ENCODE measurements around the gene TM6SF1.
A peak's percentile ranks its signal among the peaks of the same experiment; 100 is the strongest.
"Not testable (repeated sequence)": the region's sequence is repeated elsewhere in the genome, so short reads cannot be mapped to it uniquely, and the experiment has no call there.

TM6SF1 gene

DNA sequence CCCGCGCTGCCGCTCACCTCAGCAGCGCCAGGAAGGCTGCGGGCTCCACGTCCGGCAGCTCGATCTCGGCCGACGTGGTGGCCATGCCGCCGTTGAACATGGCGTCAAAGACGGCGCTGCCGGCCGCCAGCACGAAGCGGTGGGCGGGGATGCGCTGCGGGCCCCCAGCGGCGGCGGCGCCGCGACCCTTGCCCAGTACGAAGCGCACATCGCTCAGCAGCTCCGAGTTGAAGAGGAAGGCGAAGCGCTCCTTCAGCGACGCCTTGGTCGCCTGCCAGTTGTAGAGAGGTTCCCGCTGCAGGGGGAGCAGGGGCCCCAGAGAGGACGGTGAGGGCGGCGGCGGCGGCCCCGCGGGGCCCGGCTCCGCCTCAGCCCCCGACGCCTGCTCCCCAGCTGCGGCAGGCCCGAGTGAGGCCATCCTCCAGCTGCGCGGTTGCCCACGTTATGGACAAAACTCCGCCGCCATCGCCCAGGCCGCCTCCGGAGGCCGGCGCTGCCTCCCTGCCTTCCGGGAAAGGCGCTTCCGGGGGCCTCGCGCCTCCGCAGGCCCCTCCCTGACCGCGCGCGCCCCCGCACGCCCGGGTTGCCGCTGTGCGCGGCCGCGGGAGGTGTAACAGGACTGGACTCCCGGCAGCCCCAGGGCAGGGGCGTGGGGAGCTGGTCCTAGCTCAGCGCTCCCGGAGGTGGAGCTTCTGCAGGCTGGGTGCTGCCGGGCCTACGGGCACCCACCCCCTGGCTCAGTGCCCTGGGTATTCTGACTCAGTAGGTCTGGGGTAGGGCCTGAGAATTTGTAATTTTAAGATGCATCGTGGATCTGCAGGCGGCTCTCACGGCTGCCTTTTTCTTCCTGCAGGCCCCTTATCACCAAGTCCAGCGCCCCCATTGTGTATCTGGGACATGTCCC is 40.5 kb upstream of the TM6SF1 start, which contains the start of gene BTBD1:
Gene BTBD1, minus strand, starts transcription at position 519 of the 904 bp plus-strand sequence. Its CDS starts 101 bp downstream, at position 418.
- H3K9me3 ChIP-seq (ENCODE audit: insufficient read depth, low read depth, low read length) = no peaks in the 10 kb centered on the region
- peak within 1 kb of the TSS; percentile 61 for H3K4me2 ChIP-seq (ENCODE audit: low read length)
- H3K79me2 ChIP-seq (ENCODE audit: control insufficient read depth, insufficient read depth, low read length, poor library complexity) = peaks cover 9% of the 10 kb centered on the region
- peak within 1 kb of the TSS; percentile 96 for H4K8ac ChIP-seq (ENCODE audit: low read depth, low read length)
- peaks cover 12% of the 10 kb centered on the region for H3K79me1 ChIP-seq (ENCODE audit: low read length)
- H3K4me1 ChIP-seq (ENCODE audit: control insufficient read depth in 1 of 2, insufficient read depth in 2 of 2, low read length in 2 of 2) = peaks cover 3 to 6% of the 10 kb centered on the region in 2 experiments
- peak within 1 kb of the TSS; percentile 96 for H3K14ac ChIP-seq (ENCODE audit: low read length)
- H2AFZ ChIP-seq (ENCODE audit: insufficient read depth, low read length, poor library complexity) = peak within 1 kb of the TSS; percentile 96
- no peak within 1 kb of the TSS for H3K23ac ChIP-seq (ENCODE audit: low read length)
- H3K27me3 ChIP-seq (ENCODE audit: insufficient read depth, low read length) = no peaks in the 10 kb centered on the region
- no CpG with 5 or more reads among the region's 90 CpGs for WGBS (ENCODE audit: extremely low coverage, insufficient coverage, insufficient read length)
- H2AK5ac ChIP-seq (ENCODE audit: low read length) = peak within 1 kb of the TSS; percentile 44
- no peaks in the 10 kb centered on the region for H3K36me3 ChIP-seq (ENCODE audit: control insufficient read depth in 1 of 2, insufficient read depth in 2 of 2, low read length in 2 of 2)
- H4K91ac ChIP-seq (ENCODE audit: low read depth, low read length) = peak within 1 kb of the TSS; percentile 95
- H2BK5ac ChIP-seq (ENCODE audit: low read depth, low read length, poor library complexity) = peak within 1 kb of the TSS; percentile 85
- H3K9ac ChIP-seq (ENCODE audit: low read length) = peak within 1 kb of the TSS; percentile 95
- H4K12ac ChIP-seq (ENCODE audit: low read depth, low read length) = peak within 1 kb of the TSS; percentile 95
- peak within 1 kb of the TSS; percentile 0 for H2BK12ac ChIP-seq (ENCODE audit: low read length)
- peak within 1 kb of the TSS; percentile 83 for H3K27ac ChIP-seq (ENCODE audit: low read depth, low read length)
- peak within 1 kb of the TSS; percentile 94 for H2BK120ac ChIP-seq (ENCODE audit: insufficient read depth, low read length, poor library complexity)
- DNase-seq = peak; percentile 98
- peak within 1 kb of the TSS; percentile 72 for H3K4ac ChIP-seq (ENCODE audit: low read depth, low read length)
- H3K4me3 ChIP-seq (ENCODE audit: low read depth, low read length) = peak within 1 kb of the TSS; percentile 89
- H3K18ac ChIP-seq (ENCODE audit: low read length) = peak within 1 kb of the TSS; percentile 94

DNA sequence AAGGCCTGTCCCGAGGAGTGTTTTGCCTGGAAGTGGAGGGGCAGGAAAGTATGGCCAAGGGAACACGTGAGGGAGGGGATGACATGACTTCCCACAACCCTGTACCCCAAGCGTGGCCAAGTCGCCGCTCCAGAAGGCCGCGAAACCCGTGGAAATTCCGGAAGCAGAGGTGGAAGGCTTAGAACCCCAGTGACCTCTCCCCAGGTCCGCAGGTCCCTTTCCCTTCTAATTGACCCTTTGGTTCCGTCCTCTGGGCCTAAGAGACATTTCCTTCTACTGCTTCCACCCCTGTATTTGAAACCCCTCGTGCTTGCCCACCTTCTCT is 39.8 kb upstream of the TM6SF1 start:
- Histone ChIP-seq H3K4ac (ENCODE audit: low read depth, low read length) (no peak overlapping the region), H3K18ac (ENCODE audit: low read length) (peak overlapping the region; percentile 16), H3K27ac (ENCODE audit: low read depth, low read length) (peak overlapping the region; percentile 9), H2BK120ac (ENCODE audit: insufficient read depth, low read length, poor library complexity) (peak overlapping the region; percentile 1), H3K23ac (ENCODE audit: low read length) (no peak overlapping the region), H4K12ac (ENCODE audit: low read depth, low read length) (peak overlapping the region; percentile 66), H4K8ac (ENCODE audit: low read depth, low read length) (peak overlapping the region; percentile 83), H2AK5ac (ENCODE audit: low read length) (peak overlapping the region; percentile 0), H3K4me2 (ENCODE audit: low read length) (peak overlapping the region; percentile 61), H3K36me3 (ENCODE audit: control insufficient read depth in 1 of 2, insufficient read depth in 2 of 2, low read length in 2 of 2) (no peaks in the 10 kb centered on the region), H3K9ac (ENCODE audit: low read length) (no peak overlapping the region), H3K27me3 (ENCODE audit: insufficient read depth, low read length) (no peaks in the 10 kb centered on the region), H3K79me2 (ENCODE audit: control insufficient read depth, insufficient read depth, low read length, poor library complexity) (peaks cover 9% of the 10 kb centered on the region), H3K79me1 (ENCODE audit: low read length) (peaks cover 12% of the 10 kb centered on the region), H4K91ac (ENCODE audit: low read depth, low read length) (peak overlapping the region; percentile 41), H3K4me1 (ENCODE audit: control insufficient read depth in 1 of 2, insufficient read depth in 2 of 2, low read length in 2 of 2) (peaks cover 3 to 6% of the 10 kb centered on the region in 2 experiments), H2BK5ac (ENCODE audit: low read depth, low read length, poor library complexity) (peak overlapping the region; percentile 0), H2AFZ (ENCODE audit: insufficient read depth, low read length, poor library complexity) (peak overlapping the region; percentile 62), H3K4me3 (ENCODE audit: low read depth, low read length) (peak overlapping the region; percentile 89), H3K9me3 (ENCODE audit: insufficient read depth, low read depth, low read length) (no peaks in the 10 kb centered on the region), H3K14ac (ENCODE audit: low read length) (peak overlapping the region; percentile 4), H2BK12ac (ENCODE audit: low read length) (peak overlapping the region; percentile 0)
- no peak for DNase-seq
- no CpG with 5 or more reads among the region's 12 CpGs for WGBS (ENCODE audit: extremely low coverage, insufficient coverage, insufficient read length)

DNA sequence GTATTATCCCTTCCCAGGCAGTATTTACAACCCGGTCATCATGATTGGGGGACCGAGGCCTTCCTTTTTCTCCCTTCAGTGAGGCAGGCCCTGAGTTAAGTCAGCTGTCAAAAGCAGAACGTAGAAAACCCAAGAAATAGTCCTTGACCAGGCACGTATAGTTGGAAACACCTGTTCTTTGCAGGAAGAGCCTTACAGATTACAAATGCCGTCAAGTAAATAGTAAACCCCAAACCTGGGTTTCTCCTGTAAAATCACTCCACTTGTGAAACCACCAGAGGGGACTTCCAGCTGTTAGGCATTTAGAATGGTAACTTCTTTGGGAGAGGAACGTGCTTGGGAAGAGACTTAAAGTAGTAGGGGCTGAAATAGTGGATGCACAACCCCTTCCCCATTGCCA is 39.4 kb upstream of the TM6SF1 start:
- peaks cover 9% of the 10 kb centered on the region for H3K79me2 ChIP-seq (ENCODE audit: control insufficient read depth, insufficient read depth, low read length, poor library complexity)
- WGBS (ENCODE audit: extremely low coverage, insufficient coverage, insufficient read length) = no CpG with 5 or more reads among the region's 6 CpGs
- no peak overlapping the region for H3K4me2 ChIP-seq (ENCODE audit: low read length)
- H3K27ac ChIP-seq (ENCODE audit: low read depth, low read length) = no peak overlapping the region
- no peak overlapping the region for H3K23ac ChIP-seq (ENCODE audit: low read length)
- H3K9me3 ChIP-seq (ENCODE audit: insufficient read depth, low read depth, low read length) = no peaks in the 10 kb centered on the region
- H3K36me3 ChIP-seq (ENCODE audit: control insufficient read depth in 1 of 2, insufficient read depth in 2 of 2, low read length in 2 of 2) = no peaks in the 10 kb centered on the region
- no peak overlapping the region for H4K91ac ChIP-seq (ENCODE audit: low read depth, low read length)
- no peak overlapping the region for H2BK5ac ChIP-seq (ENCODE audit: low read depth, low read length, poor library complexity)
- no peak overlapping the region for H2BK12ac ChIP-seq (ENCODE audit: low read length)
- no peak overlapping the region for H3K18ac ChIP-seq (ENCODE audit: low read length)
- H3K27me3 ChIP-seq (ENCODE audit: insufficient read depth, low read length) = no peaks in the 10 kb centered on the region
- H4K8ac ChIP-seq (ENCODE audit: low read depth, low read length) = peak overlapping the region; percentile 83
- no peak overlapping the region for H3K9ac ChIP-seq (ENCODE audit: low read length)
- H3K4me1 ChIP-seq (ENCODE audit: control insufficient read depth in 1 of 2, insufficient read depth in 2 of 2, low read length in 2 of 2) = peaks cover 3 to 6% of the 10 kb centered on the region in 2 experiments
- H3K79me1 ChIP-seq (ENCODE audit: low read length) = peaks cover 12% of the 10 kb centered on the region
- no peak overlapping the region for H4K12ac ChIP-seq (ENCODE audit: low read depth, low read length)
- no peak overlapping the region for H3K14ac ChIP-seq (ENCODE audit: low read length)
- no peak overlapping the region for H2BK120ac ChIP-seq (ENCODE audit: insufficient read depth, low read length, poor library complexity)
- no peak overlapping the region for H2AFZ ChIP-seq (ENCODE audit: insufficient read depth, low read length, poor library complexity)
- H2AK5ac ChIP-seq (ENCODE audit: low read length) = no peak overlapping the region
- no peak for DNase-seq
- no peak overlapping the region for H3K4me3 ChIP-seq (ENCODE audit: low read depth, low read length)
- H3K4ac ChIP-seq (ENCODE audit: low read depth, low read length) = no peak overlapping the region

DNA sequence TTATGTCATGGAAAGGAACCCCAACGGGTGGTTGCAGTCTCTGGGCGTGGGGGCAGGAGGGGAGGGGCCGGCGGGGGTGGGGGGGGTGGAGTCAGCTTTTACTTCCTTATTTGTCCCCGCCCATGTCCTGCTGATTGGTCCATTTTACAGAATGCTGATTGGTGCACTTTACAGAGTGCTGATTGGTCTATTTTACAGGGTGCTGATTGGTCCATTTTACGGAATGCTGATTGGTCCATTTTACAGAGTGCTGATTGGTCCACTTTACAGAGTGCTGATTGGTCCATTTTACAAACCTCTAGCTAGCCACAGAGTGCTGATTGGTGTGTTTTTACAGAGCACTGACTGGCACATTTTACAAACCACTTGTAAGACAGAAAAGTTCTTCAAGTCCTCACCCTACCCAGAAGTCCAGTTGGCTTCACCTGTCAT is 38.2 kb upstream of the TM6SF1 start:
- H3K27ac ChIP-seq (ENCODE audit: low read depth, low read length); H3K18ac ChIP-seq (ENCODE audit: low read length); H2BK120ac ChIP-seq (ENCODE audit: insufficient read depth, low read length, poor library complexity); H3K9ac ChIP-seq (ENCODE audit: low read length); H3K27me3 ChIP-seq (ENCODE audit: insufficient read depth, low read length); H3K4me1 ChIP-seq (ENCODE audit: control insufficient read depth in 1 of 2, insufficient read depth in 2 of 2, low read length in 2 of 2); H3K14ac ChIP-seq (ENCODE audit: low read length); H3K4ac ChIP-seq (ENCODE audit: low read depth, low read length); H4K91ac ChIP-seq (ENCODE audit: low read depth, low read length); H4K12ac ChIP-seq (ENCODE audit: low read depth, low read length); H3K36me3 ChIP-seq (ENCODE audit: control insufficient read depth in 1 of 2, insufficient read depth in 2 of 2, low read length in 2 of 2); H2AFZ ChIP-seq (ENCODE audit: insufficient read depth, low read length, poor library complexity); H3K4me3 ChIP-seq (ENCODE audit: low read depth, low read length); H2BK5ac ChIP-seq (ENCODE audit: low read depth, low read length, poor library complexity); H3K4me2 ChIP-seq (ENCODE audit: low read length); H3K9me3 ChIP-seq (ENCODE audit: insufficient read depth, low read depth, low read length); H4K8ac ChIP-seq (ENCODE audit: low read depth, low read length); H3K79me2 ChIP-seq (ENCODE audit: control insufficient read depth, insufficient read depth, low read length, poor library complexity); H2BK12ac ChIP-seq (ENCODE audit: low read length); H3K23ac ChIP-seq (ENCODE audit: low read length); H2AK5ac ChIP-seq (ENCODE audit: low read length): not testable (repeated sequence)
- peak in 1 of 2 donors; percentile 12 for DNase-seq
- no CpG with 5 or more reads among the region's 6 CpGs for WGBS (ENCODE audit: extremely low coverage, insufficient coverage, insufficient read length)
- peaks cover 12% of the 10 kb centered on the region for H3K79me1 ChIP-seq (ENCODE audit: low read length)

All from trophoblast cell (in vitro differentiated cells and primary cell).